ENCODE data around the gene SPATA3. TPM values are rescaled to one million over a fixed set of nuclear protein-coding genes. Genes with fewer than 3 reads are reported as not detected.
"Not testable (repeated sequence)": the region's sequence is repeated elsewhere in the genome, so short reads cannot be mapped to it uniquely, and the experiment has no call there.

SPATA3 gene
- not detected in 2 replicates for total RNA-seq

DNA sequence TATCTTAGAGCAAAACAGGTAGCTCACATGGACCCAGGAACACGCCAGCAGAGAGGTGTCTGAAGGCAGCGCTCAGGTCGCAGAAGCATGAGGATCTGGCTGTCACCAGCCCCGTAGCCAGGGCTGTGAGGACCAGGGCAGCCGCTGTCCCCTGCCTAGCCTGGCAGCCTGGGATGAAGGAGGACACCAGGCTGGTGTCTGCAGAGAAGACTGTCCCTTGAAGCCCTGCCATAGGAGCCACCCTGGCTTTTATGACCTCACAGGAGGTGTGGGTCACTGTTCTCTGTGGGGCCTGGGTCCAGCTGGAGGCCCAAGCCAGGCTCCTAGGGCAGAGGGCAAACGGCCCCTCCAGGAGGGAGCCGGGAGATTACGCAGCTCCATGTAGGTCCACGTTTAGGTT, at the start of gene SPATA3:
SPATA3 (plus strand) TSS at position 301 of the 400 bp plus-strand sequence. CDS start 113 bp downstream, outside the sequence.
- DNase-seq (ENCODE audit: low read depth), result no peak

DNA sequence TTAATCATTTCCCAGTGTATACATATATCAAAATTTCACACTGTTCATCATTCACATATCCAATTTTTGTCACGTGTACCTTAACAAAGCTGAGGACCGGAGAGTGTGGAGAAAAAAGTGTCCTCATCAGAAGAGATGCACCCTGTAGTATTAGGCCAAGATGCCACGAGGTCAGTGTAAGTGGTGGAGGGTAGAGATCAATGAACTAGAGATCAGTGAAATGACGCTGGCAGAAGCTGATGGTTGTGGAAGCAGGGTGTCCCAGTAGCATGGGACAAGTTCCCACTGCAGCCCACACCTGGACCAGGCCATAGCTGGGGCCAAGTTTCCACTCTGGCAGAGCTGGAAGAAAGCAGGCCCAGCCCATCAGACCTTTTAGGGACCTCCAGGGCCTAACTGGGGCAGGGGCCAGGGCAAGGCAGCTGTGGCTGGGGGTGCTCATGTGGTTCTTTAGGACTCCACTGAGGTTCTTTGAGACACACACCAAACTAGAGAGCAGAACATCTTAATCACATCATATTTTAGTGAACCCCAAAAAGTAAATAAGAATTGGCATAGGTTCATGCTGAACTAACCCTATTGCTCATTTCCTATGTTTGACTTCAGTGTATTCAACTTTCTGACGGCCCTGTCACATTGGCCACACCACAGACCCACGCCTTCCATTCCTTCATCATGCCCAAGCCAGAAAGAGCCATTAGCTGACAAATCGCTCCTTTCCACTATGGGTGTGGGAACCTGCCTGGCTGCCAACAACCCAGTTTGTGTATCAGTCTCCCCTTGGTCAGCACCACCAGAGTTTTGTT, 49.3 kb upstream of the SPATA3 start:
- DNase-seq (ENCODE audit: low read depth), result no peak

DNA sequence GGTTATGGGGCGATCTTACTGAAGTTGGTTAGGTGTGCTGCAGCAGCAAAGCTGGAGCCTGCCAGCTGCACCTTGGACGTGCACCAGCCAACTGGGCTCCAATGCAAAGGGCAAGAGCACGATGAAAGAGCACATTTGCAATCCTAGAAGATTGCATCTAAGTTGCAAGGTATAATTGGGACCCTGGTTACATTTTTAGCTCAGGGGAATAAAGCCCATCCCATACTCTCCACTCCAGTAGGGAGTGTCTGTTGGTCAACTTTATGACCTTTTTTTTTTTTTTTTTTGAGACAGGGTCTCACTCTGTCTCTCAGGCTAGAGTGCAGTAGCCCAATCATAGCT, 48.7 kb upstream of the SPATA3 start:
- DNase-seq (ENCODE audit: low read depth), result no peak

DNA sequence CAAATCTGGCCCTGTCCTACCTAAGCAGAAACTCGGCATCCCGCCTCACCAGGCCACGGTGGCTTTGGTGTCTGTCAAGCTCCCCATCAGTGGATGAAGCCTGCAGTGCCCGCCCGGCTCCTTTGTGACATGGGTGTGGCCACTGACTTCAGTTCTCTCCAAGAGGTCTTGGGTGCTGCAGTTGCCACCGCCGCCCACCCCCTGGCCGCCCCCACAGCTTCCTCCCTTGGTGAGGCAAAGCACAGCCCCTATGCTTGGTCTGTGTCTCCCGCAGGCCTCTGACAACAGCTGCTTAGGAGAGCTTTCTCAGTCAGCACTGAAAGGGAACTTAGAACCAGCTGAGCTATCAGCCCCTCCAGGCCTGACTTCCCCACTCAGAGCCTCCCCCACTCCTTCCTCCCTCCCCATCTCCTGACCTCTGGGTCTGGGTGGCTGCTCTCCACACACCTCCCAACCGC, 48.0 kb upstream of the SPATA3 start:
- no peak for DNase-seq (ENCODE audit: low read depth)

DNA sequence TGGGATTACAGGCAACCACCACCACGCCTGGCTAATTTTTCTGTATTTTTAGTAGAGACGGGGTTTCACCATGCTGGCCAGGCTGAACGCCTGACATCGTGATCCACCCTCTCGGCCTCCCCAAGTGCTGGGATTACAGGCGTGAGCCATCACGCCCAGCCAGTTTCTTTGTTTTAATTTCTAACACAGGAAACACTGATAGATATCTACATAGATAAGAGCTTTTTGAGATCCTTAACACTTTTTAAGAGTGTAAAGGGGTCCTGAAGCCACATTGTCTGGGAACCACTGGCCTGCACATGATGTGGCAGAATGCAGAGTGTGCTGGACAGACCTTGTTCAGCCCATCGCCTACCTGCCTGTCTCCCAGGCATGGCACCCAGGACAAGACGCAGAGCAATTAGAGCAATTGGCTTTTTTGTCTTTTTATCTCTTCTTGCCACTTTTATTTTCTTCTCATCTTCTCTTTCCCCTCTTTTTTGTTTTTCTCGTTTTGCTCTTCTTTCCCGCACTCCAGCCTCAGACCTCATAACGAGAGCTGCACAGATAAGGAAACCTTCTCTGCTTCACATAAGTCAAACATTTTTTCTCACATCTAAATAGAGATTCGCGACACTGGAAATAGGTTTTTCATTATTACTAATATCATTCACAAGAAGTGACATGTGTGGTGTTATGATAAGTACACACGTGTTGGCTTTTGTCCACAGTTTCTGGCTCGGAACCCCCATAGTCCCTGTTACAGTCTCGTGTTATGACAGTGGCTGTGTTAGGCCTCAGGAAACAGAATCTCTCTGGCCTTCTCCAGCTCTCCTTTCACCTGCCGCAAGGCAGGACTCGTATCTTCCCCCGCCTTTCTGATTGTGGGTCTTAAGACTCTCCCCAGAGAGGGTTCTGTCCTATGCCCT, 45.7 kb upstream of the SPATA3 start:
- no peak for DNase-seq (ENCODE audit: low read depth)

DNA sequence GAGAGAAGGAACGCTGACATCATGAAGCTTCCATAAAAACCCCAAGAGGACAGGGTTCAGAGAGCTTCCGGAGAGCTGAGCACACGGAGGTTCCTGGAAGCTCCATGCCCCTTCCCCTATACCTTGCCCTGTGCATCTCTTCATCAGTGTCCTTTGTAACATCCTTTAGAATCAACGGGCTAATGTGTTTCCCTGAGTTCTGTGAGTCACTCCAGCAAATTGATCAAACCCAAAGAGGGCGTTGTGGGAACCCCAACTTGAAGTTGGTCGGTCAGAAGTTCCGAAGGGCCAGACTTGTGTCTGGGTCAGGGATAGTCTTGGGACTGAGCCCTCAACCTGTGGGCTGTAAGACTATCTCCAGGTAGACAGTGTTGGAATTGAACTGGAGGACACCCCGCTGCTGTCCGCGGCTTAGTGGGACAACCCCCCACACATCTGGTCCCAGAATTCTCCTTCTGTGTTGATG, 45.0 kb upstream of the SPATA3 start:
- no peak for DNase-seq (ENCODE audit: low read depth)

DNA sequence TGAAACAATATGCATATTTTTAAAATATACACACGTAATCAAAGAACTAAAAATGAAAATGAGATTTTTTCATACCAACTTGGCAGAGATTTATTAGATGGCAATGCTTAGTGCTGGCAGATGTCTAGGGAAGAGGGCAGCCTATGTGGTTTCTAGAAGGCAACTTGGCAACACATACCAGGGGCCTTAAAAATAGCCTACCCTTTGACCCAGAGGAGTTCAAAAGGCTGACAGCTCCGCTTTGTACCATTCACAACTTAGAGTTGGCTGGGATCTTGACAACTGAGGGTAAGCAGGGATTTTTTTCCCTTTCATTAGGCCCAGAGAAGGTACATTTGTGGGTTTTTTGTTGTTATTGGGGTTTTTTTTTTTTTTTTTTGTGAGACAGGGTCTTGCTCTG, 44.5 kb upstream of the SPATA3 start:
- no peak for DNase-seq (ENCODE audit: low read depth)

DNA sequence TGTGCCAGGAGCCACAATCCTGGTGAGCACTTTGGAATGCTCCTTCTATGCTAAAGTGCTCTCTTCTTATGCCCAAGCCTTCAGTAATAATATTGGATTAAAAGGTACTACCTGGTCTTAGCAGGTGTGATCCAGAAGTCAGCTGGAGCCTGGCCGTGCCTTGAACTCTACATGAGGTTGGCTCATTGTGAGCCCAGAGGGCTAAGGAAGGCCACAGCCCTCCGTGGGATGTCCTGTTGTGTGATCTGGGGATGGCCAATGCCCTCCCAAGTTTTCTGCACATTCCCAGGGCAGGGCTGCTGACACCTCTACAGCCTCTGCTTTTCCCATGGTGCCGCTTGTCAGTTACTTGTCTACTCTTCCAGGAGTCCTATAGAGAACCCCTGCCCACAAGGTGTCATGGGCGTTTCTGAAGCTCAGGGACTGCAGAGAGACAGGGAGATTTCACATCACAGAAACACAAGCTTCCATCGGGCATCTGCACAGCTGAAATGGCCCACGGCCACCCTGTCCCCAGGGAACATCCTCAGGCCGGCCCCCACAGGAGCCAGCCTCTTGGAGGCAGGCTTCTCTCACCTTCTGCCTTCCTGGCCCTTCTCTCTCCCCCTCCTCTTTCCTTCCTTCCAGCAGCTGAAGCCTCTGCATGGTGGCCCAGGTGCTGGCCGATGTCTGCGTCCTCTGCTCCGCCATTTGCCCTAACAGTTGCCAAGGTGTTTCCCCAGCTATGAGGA, 43.5 kb upstream of the SPATA3 start:
- DNase-seq (ENCODE audit: low read depth), result no peak

DNA sequence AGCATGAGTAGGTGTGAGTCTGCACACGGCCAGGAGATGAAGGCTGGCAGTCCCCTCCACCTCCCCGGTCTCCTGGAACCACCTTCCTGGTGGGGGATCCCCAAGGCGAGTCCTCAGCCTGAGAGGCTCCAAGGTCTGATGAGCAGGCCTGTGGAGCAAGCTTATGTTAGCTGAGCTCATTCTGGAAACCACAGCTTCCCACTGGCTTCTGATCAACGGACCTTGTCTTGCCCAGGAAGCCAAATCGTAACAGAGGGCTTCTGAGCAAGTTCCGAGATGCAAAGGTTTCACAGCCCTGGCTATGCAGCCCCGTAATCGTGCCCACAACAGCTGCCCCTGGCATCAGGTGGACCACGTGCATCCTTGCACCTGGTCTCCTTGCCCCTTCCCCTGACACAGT, 42.1 kb upstream of the SPATA3 start:
- peak; percentile 89 for DNase-seq (ENCODE audit: low read depth)

DNA sequence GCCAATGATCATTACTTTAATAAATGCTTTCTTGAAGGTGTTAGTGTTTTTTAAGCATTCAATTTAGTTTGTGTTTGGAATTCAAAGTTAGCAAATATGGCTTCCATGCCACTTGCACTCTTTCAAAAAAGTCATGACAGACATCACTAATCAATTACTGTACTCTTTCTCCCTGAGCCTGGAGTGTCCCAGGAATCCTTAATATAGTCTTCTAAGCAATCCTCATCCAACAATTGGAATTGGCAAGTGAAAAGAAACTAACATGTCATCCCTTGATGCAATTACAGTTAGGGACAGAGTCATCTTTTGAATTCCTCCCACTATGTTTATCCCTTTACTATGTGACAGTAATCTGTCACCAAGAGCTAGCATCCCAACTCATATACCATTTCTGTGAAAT, 41.2 kb upstream of the SPATA3 start:
- no peak for DNase-seq (ENCODE audit: low read depth)

DNA sequence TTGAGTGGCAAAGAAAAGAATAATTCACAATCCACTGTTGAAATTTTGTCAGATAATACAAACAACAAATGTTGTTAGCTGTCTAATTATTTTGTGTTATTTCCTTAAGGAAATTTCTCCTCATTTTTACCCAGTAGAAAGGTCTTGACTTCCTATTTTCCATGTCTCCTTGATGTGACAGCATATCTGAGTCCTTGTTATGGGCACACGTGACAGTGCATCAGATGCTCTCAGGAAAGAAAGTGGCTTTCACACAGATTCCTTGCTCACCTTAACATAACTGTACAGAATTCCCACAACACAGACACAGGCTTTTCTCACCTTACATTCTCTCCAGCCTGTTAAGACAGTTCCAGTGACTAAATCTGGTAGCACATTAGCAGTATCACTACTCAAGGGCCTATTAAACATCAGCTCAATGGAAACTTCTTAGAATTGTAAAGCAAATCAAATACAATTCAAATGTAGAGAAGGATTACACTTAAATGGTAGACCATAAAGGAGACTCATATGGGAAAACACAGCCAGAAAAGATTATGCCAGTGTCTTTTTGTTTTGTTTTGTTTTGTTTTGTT, 40.7 kb upstream of the SPATA3 start:
- DNase-seq (ENCODE audit: low read depth), result no peak

DNA sequence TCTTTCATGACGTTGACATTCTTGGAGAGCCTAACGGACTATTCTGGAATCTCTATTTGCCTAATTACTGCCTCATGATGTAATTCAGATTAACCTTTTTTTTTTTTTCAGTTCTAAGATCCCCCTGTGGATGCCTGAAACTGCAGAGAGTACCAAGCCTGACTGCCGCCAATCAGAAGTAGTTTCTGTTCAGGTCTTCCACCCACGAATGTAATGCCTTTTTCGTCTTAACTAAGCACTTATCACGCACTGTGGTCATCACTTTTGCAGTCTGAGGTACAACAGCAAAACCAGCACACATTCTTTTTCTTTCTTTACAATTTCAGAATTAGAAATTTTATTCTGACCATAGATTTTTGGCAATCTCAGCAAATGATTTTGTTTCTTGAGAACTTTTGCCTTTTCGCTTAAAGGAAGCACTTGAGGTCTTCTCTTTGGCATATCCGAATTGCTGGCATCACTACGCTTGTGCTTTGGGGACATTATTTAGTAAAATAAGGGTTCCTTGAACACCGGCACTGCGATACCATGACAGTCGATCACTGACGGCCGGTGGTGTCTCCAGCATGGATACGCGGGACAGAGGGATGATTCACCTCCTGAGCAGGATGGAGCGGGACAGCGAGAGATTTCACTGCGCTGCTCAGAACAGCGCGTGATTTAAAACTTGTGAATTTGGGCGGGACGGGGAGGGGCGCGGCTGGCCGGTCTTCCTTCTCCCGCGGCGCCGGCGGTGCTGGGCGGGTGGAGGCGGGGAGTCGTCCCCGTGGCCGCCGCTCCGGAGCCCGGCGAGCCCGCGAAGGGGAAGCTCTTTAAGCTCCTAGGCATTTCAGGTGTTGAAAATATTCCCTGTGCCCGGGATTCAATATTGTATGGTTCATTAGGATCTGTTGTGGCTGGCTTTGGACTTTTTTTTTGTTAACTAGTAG, 38.8 kb upstream of the SPATA3 start:
- DNase-seq (ENCODE audit: low read depth), result peak; percentile 36

DNA sequence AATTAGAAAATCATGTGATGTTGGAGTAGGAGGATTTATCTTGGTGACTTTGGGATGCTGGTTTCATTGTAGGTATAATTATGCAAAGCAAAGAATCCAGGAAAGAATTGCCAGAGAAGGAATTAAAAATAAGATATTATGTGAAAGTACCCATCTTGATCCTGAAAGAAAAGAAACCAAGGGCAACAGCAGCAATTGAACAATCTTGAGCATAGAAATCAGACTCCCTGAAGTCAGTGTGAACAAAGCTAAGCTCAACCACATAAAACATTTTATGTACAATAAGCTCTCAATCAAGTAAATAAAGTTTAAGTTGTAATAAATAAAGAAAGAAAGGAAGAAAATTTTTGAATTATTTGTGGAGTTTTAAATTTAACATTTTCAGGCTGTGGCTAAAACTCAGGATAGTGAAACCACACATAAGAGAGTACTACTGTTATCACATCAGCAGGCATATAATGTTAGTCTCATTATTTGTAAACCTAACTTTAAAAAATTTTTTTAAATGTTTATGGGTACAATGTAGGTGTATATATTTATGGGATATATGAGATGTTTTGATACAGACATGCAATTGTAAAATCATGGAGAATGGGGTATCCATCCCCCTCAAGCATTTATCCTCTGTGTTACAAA, 38.0 kb upstream of the SPATA3 start:
- DNase-seq (ENCODE audit: low read depth), result no peak

DNA sequence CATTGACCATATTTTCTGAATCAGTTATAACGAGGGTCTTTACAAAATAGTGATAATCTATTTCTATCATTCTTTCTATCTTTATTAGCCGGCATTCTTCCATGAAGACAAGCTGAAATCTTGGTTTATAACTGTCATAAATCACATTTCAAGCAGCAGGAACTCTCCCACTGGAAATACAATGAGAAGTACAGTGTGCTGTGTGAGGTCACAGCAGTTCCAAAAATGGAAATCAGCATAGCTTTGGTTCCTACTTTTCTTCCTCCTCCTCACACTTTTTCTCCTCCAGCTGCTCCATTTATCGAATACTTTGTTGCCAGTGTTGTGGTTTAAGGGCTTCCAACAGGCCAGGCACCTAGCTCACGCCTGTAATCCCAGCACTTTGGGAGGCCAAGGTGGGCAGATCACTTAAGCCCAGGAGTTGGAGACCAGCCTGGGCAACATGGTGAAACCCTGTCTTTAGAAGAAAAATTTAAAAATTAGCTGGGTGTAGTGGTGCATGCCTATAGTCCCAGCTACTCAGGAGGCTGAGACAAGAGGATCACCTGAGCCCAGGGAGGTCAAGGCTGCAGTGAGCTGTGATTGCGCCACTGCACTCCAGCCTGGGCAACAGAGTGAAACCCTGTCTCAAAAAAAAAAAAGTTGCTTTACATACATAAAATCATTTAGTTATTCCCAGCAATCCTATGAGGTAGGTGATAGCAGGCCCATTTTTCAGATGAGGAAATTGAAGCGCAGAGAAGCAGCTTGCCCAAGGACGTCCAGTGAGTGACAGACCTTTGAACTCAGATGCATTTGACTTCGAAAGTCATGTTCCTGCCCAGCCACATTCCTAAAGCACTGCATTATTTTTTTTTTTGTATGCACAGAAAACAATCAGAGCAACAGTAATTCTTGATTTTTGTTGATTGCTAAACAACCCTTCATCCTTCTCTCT, 36.8 kb upstream of the SPATA3 start:
- DNase-seq (ENCODE audit: low read depth), result no peak

DNA sequence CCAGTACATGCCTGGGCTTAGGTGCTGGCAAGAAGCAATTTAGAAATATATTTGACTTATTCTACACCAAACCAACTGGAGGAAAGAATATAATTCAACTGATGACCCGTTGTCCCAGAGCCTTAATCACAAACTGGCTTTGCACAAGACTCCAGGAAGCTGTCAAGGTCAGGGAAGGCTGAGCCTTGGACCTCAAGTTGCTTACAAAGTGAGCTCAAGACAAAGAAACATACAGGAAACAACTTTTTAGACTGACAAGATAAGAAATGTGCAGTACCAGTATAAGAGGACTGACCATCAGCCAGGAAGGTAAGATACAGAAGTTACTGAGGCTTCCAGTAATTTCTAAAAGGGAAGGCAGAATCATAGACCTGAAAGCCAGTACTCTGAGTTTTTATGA, 35.9 kb upstream of the SPATA3 start:
- DNase-seq (ENCODE audit: low read depth), result no peak

DNA sequence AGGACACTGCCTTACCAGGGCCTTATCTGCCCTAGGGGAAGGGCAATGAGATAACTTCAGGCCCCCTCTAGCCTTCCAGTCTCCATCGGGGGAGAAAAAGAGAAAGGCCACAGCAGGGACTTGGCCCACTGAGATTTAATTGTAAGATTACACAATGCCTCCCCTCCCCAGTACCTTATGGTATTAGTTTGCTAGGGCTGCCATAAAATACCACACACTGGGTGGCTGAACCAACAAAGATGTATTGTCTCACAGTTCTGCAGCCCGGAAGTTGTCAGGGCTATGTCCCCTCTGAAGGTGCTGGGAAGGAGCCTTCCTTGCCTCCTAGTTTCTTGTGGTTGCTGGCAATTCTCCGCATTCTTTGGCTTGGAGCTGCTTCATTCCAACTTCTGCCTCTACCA, 34.8 kb upstream of the SPATA3 start:
- peak; percentile 59 for DNase-seq (ENCODE audit: low read depth)

DNA sequence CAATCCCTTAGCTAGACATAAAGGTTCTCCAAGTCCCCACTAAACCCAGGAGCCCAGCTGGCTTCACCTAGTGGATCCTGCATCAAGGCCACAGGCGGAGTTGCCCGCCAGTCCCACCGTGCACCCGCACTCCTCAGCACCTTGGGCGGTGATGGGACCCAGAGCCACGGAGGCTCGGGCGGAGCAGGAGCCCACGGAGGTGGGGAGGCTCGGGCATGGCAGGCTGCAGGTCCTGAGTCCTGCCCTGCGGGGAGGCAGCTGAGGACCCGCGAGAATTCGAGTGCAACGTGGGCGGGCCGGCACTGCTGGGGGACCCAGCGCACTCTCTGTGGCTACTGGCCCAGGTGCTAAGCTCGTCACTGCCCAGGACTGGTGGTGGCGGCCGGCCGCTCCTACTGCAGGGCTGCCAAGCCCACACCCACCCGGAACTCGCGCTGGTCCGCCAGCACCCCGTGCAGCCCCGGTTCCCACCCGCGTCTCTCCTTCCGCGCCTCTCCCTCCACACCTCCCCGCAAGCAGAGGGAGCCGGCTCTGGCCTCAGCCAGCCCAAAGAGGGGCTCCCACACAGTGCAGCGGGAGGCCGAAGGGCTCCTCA, 31.7 kb upstream of the SPATA3 start:
- DNase-seq (ENCODE audit: low read depth), result no peak

DNA sequence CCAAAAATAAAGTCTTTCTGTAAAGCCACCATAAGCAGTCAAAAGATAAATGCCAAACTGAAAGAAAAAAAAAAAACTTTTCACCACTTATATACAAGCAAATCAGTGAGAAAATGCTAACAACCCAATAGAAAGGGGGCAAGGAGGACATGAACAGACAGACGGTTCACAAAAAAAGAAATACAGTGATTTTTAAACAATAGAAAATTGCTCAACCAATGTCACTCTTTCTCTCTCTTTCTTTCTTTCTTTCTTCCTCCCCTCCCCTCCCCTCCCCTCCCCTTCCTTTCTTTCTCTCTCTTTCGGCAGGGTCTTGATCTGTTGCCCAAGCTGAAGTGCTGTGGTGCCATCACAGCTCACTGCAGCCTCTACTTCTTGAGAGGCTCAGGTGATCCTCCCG, 28.8 kb upstream of the SPATA3 start:
- no peak for DNase-seq (ENCODE audit: low read depth)

DNA sequence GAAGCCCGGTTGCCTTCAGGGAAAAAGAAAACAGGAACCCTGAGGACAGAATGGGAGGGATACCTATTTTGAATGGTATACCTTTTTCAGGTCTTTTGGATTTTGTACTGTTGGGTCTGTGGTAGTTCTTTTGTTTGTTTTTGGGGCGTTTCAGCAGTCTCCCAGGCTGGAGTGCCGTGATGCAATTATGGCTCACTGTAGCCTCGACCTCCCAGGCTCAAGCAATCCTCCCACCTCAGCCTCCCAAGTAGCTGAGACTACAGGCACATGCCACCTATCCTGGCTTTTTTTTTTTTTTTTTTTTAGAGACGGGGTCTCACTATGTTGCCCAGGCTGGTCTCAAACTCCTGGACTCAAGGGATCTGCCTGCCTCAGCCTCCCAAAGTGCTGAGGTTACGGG, 27.6 kb upstream of the SPATA3 start:
- DNase-seq (ENCODE audit: low read depth), result not testable (repeated sequence)
